ENCODE measurements around the gene SMCO2. TPM values are rescaled to one million over a fixed set of nuclear protein-coding genes. Genes with fewer than 3 reads are reported as not detected.

The SMCO2 gene
- total RNA-seq, 1 experiment from 2014 or later: 0.20 TPM

DNA sequence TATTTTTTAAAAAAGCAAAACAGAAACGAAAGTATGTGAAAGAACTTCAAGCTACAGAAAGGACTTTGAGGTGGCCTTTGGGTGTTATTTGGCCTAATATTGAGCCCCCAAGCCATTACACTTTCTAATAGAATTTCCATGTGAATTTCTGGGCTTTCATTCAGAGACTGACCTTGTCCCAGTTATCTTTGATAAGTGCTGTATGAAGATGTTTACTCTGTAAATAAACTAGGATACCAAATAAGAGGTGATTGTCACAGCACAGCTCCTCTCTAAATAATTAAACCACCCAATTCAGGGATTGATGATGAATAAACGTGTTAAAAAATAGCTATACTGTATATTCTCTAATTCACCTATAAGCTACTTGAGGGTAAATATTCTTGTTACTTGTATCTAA, 44.7 kb downstream of the SMCO2 start:
- Histone ChIP-seq H3K27ac (ENCODE audit: insufficient read length, low read depth, low read length) (no peak overlapping the region), H3K27me3 (ENCODE audit: insufficient read depth, low read length) (no peaks in the 10 kb centered on the region), H3K79me1 (ENCODE audit: insufficient read depth, low read depth, low read length, poor library complexity, severe bottlenecking) (no peaks in the 10 kb centered on the region), H3K79me2 (ENCODE audit: insufficient read depth, low read length) (no peaks in the 10 kb centered on the region), H2BK12ac (ENCODE audit: insufficient read length, low read depth, low read length) (no peak overlapping the region), H3T11ph (ENCODE audit: low read length) (no peak overlapping the region), H3K56ac (ENCODE audit: insufficient read length, low read depth, low read length) (no peak overlapping the region), H2BK20ac (ENCODE audit: low read depth, low read length, poor library complexity, severe bottlenecking) (no peak overlapping the region), H2BK5ac (ENCODE audit: insufficient read length, low read length) (no peak overlapping the region), H2BK15ac (ENCODE audit: low read depth, low read length) (no peak overlapping the region), H3K9me3 (ENCODE audit: control insufficient read depth, low read depth, low read length) (no peaks in the 10 kb centered on the region), H4K8ac (replicated peaks; ENCODE audit: insufficient read length, low read depth, low read length) (no peak overlapping the region), H2BK120ac (ENCODE audit: low read depth, low read length, poor library complexity, severe bottlenecking) (no peak overlapping the region), H3K4me2 (ENCODE audit: insufficient read depth, insufficient read length, low read length) (no peak overlapping the region), H3K4me1 (ENCODE audit: insufficient read depth, low read length) (no peaks in the 10 kb centered on the region), H2AK5ac (ENCODE audit: insufficient read length, low read length) (no peak overlapping the region), H3K23me2 (ENCODE audit: insufficient read length, low read depth, low read length, poor library complexity, severe bottlenecking) (no peaks in the 10 kb centered on the region), H3K23ac (ENCODE audit: insufficient read length, low read depth, low read length) (no peak overlapping the region), H3K18ac (ENCODE audit: insufficient read length, low read depth, low read length) (no peak overlapping the region), H4K91ac (ENCODE audit: insufficient read length, low read depth, low read length) (no peak overlapping the region), H3K4ac (ENCODE audit: low read depth, low read length) (no peak overlapping the region), H3K14ac (ENCODE audit: insufficient read depth, low read length) (no peak overlapping the region), H4K20me1 (ENCODE audit: control insufficient read depth, insufficient read depth, insufficient read length) (no peaks in the 10 kb centered on the region), H2AFZ (ENCODE audit: low read length) (no peak overlapping the region), H3K9ac (ENCODE audit: extremely low read depth, insufficient read length, low read length) (no peak overlapping the region), H4K5ac (ENCODE audit: insufficient read length, low read depth, low read length) (no peak overlapping the region)
- H3K36me3 Mint-ChIP-seq (ENCODE audit: insufficient read depth in 1 of 3, low read depth in 3 of 3): no peaks in the 10 kb centered on the region
- H3K9me3 Mint-ChIP-seq: no peaks in the 10 kb centered on the region
- TF ChIP-seq, protein P1, sequence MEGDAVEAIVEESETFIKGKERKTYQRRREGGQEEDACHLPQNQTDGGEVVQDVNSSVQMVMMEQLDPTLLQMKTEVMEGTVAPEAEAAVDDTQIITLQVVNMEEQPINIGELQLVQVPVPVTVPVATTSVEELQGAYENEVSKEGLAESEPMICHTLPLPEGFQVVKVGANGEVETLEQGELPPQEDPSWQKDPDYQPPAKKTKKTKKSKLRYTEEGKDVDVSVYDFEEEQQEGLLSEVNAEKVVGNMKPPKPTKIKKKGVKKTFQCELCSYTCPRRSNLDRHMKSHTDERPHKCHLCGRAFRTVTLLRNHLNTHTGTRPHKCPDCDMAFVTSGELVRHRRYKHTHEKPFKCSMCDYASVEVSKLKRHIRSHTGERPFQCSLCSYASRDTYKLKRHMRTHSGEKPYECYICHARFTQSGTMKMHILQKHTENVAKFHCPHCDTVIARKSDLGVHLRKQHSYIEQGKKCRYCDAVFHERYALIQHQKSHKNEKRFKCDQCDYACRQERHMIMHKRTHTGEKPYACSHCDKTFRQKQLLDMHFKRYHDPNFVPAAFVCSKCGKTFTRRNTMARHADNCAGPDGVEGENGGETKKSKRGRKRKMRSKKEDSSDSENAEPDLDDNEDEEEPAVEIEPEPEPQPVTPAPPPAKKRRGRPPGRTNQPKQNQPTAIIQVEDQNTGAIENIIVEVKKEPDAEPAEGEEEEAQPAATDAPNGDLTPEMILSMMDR (conservative IDR thresholded peaks at IDR 0.05): no peak
- no peak for DNase-seq
- H3K4me3 Mint-ChIP-seq: no peak overlapping the region
- WGBS (ENCODE audit: extremely low coverage, insufficient read length, low lambda C conversion rate): no CpG with 5 or more reads among the region's 2 CpGs
- H3K4me1 Mint-ChIP-seq: no peaks in the 10 kb centered on the region
- no peak overlapping the region for H3K27ac Mint-ChIP-seq
- H3K27me3 Mint-ChIP-seq (ENCODE audit: low read depth): no peaks in the 10 kb centered on the region
